HepG2 (cell line): Measurements from ENCODE around the gene ANTKMT. TPM values are rescaled to one million over a fixed set of nuclear protein-coding genes. Genes with fewer than 3 reads are reported as not detected.
A peak's percentile ranks its signal among the peaks of the same experiment; 100 is the strongest.

Source experiments
- AGO1 ChIP-seq: fragments of 200-400 bp; formaldehyde crosslinking; IDR thresholded peaks from 2 replicates; pipeline ENCODE4 v1.6.1; 2017; ENCODE audit warnings: mild to moderate bottlenecking, low read depth, low read length, moderate library complexity; ENCODE audit not compliant: poor library complexity, severe bottlenecking
- AKAP8 ChIP-seq: sonication (generic); formaldehyde crosslinking; IDR thresholded peaks from 2 replicates; pipeline ENCODE4 v1.5.1; 2020; ENCODE audit warnings: mild to moderate bottlenecking, missing genetic modification reagents
- FOXM1 ChIP-seq: sonication (generic); formaldehyde crosslinking; IDR thresholded peaks from 2 replicates; pipeline ENCODE4 v1.5.0; 2020; ENCODE audit warnings: missing genetic modification reagents
- HNRNPL ChIP-seq: fragments of 200-400 bp; formaldehyde crosslinking; IDR thresholded peaks from 2 replicates; pipeline ENCODE4 v1.6.1; 2017; ENCODE audit warnings: mild to moderate bottlenecking, low read depth, low read length
- RBFOX2 ChIP-seq: fragments of 200-400 bp; formaldehyde crosslinking; IDR thresholded peaks from 2 replicates; pipeline ENCODE4 v1.6.1; 2017; ENCODE audit warnings: low read depth, mild to moderate bottlenecking, low read length
- ZBTB38 ChIP-seq: sonication (generic); formaldehyde crosslinking; IDR thresholded peaks from 2 replicates; pipeline ENCODE4 v1.5.1; 2020; ENCODE audit warnings: mild to moderate bottlenecking, missing genetic modification reagents
- ZNF441 ChIP-seq: sonication (generic); formaldehyde crosslinking; IDR thresholded peaks from 2 replicates; pipeline ENCODE4 v1.7.0; 2021; ENCODE audit warnings: missing genetic modification reagents, borderline replicate concordance
- ZNF629 ChIP-seq: sonication (generic); formaldehyde crosslinking; conservative IDR thresholded peaks from 2 replicates; pipeline ENCODE4 v1.5.0; 2020; ENCODE audit warnings: missing genetic modification reagents
- ZNF746 ChIP-seq: sonication (generic); formaldehyde crosslinking; IDR thresholded peaks from 2 replicates; pipeline ENCODE4 v1.8.0; 2022; ENCODE audit warnings: mild to moderate bottlenecking, missing genetic modification reagents
- polyA plus RNA-seq, 8 experiments: library from polyadenylated mRNA; depleted of rRNA in 3 of 8; stranded (reverse) in 7 of 8; unstranded in 1 of 8; fragments of >200 nt; fragmentation: Illumina TruSeq in 4 of 8; extraction: Trizol in 4 of 8; gene quantifications; 2 replicates each; pipeline versions ENCODE4 v1.2.1 to v1.2.3, GENCODE V29; 2011 to 2016; ENCODE audit warnings: low read depth in 4 of 8, missing spikeins in 1 of 8, mixed read lengths in 1 of 8; ENCODE audit not compliant: insufficient read depth in 1 of 8
- total RNA-seq, 5 experiments: library from RNA; depleted of rRNA; stranded (reverse); fragments of >200 nt; fragmentation: Illumina TruSeq; extraction: Trizol; gene quantifications; 2 replicates each; pipeline ENCODE4 v1.2.3, GENCODE V29; 2016; ENCODE audit warnings: low read depth in 1 of 5
- TF ChIP-seq, protein P1 (sequence below): sonication (generic); formaldehyde crosslinking; IDR thresholded peaks from 2 replicates; pipeline ENCODE4 v1.5.0; 2020; ENCODE audit warnings: mild to moderate bottlenecking, missing genetic modification reagents, borderline replicate concordance
- TF ChIP-seq, protein P2 (sequence below): sonication (generic); formaldehyde crosslinking; IDR thresholded peaks from 2 replicates; pipeline ENCODE4 v1.4.0; 2020; ENCODE audit warnings: missing genetic modification reagents
- TF ChIP-seq, protein P3 (sequence below): sonication (generic); formaldehyde crosslinking; IDR thresholded peaks from 2 replicates; pipeline ENCODE4 v1.5.1; 2020; ENCODE audit warnings: mild to moderate bottlenecking, missing genetic modification reagents, moderate library complexity

ANTKMT gene
- total and polyA plus RNA-seq, 2 of the 13 experiments (the other 11 are each of a cell fraction or from before 2014, with no cell fraction given), result 7.5 to 47.8 TPM

DNA sequence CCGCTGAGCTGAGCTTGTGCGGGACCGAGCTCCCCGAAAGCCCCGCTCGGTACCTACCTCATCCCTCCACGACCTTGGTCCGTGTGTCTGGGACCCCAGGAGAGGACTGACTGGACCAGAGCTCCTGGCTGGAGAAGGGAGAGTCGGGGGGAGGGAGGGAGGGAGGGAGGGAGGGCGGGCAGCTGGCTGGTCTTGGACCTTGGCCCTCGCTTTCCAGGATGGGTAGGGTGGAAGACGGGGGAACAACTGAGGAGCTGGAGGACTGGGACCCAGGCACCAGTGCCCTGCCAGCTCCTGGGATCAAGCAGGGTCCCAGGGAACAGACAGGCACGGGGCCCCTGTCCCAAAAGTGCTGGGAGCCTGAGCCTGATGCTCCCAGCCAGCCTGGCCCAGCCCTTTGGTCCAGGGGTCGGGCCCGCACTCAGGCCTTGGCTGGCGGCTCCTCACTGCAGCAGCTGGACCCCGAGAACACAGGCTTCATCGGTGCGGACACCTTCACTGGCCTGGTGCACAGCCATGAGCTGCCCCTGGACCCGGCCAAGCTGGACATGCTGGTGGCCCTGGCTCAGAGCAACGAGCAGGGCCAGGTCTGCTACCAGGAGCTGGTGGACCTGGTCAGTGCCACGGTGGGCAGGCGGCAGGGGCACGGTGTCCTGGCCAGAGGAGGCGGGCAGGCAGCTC, 44.9 kb upstream of the ANTKMT start (continued):
- TF ChIP-seq, protein P1, sequence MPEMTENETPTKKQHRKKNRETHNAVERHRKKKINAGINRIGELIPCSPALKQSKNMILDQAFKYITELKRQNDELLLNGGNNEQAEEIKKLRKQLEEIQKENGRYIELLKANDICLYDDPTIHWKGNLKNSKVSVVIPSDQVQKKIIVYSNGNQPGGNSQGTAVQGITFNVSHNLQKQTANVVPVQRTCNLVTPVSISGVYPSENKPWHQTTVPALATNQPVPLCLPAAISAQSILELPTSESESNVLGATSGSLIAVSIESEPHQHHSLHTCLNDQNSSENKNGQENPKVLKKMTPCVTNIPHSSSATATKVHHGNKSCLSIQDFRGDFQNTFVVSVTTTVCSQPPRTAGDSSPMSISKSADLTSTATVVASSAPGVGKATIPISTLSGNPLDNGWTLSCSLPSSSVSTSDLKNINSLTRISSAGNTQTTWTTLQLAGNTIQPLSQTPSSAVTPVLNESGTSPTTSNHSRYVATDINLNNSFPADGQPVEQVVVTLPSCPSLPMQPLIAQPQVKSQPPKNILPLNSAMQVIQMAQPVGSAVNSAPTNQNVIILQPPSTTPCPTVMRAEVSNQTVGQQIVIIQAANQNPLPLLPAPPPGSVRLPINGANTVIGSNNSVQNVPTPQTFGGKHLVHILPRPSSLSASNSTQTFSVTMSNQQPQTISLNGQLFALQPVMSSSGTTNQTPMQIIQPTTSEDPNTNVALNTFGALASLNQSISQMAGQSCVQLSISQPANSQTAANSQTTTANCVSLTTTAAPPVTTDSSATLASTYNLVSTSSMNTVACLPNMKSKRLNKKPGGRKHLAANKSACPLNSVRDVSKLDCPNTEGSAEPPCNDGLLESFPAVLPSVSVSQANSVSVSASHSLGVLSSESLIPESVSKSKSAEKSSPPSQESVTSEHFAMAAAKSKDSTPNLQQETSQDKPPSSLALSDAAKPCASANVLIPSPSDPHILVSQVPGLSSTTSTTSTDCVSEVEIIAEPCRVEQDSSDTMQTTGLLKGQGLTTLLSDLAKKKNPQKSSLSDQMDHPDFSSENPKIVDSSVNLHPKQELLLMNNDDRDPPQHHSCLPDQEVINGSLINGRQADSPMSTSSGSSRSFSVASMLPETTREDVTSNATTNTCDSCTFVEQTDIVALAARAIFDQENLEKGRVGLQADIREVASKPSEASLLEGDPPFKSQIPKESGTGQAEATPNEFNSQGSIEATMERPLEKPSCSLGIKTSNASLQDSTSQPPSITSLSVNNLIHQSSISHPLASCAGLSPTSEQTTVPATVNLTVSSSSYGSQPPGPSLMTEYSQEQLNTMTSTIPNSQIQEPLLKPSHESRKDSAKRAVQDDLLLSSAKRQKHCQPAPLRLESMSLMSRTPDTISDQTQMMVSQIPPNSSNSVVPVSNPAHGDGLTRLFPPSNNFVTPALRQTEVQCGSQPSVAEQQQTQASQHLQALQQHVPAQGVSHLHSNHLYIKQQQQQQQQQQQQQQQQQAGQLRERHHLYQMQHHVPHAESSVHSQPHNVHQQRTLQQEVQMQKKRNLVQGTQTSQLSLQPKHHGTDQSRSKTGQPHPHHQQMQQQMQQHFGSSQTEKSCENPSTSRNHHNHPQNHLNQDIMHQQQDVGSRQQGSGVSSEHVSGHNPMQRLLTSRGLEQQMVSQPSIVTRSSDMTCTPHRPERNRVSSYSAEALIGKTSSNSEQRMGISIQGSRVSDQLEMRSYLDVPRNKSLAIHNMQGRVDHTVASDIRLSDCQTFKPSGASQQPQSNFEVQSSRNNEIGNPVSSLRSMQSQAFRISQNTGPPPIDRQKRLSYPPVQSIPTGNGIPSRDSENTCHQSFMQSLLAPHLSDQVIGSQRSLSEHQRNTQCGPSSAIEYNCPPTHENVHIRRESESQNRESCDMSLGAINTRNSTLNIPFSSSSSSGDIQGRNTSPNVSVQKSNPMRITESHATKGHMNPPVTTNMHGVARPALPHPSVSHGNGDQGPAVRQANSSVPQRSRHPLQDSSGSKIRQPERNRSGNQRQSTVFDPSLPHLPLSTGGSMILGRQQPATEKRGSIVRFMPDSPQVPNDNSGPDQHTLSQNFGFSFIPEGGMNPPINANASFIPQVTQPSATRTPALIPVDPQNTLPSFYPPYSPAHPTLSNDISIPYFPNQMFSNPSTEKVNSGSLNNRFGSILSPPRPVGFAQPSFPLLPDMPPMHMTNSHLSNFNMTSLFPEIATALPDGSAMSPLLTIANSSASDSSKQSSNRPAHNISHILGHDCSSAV, result no peak
- TF ChIP-seq HNRNPL (peak; percentile 68; the same call in 1 of the 2 replicates), ZNF746 (CRISPR knock-in tag) (peak; percentile 85), ZNF629 (peak; percentile 55; the same call in 1 of the 2 replicates), ZBTB38 (CRISPR knock-in tag) (peak; percentile 48), RBFOX2 (peak; percentile 17; the same call in 1 of the 2 replicates), ZNF441 (CRISPR knock-in tag) (no peak), AKAP8 (CRISPR knock-in tag) (peak; percentile 68; the same call in 1 of the 2 replicates), FOXM1 (CRISPR knock-in tag) (no peak), AGO1 (peak; percentile 75)
- TF ChIP-seq, protein P2, sequence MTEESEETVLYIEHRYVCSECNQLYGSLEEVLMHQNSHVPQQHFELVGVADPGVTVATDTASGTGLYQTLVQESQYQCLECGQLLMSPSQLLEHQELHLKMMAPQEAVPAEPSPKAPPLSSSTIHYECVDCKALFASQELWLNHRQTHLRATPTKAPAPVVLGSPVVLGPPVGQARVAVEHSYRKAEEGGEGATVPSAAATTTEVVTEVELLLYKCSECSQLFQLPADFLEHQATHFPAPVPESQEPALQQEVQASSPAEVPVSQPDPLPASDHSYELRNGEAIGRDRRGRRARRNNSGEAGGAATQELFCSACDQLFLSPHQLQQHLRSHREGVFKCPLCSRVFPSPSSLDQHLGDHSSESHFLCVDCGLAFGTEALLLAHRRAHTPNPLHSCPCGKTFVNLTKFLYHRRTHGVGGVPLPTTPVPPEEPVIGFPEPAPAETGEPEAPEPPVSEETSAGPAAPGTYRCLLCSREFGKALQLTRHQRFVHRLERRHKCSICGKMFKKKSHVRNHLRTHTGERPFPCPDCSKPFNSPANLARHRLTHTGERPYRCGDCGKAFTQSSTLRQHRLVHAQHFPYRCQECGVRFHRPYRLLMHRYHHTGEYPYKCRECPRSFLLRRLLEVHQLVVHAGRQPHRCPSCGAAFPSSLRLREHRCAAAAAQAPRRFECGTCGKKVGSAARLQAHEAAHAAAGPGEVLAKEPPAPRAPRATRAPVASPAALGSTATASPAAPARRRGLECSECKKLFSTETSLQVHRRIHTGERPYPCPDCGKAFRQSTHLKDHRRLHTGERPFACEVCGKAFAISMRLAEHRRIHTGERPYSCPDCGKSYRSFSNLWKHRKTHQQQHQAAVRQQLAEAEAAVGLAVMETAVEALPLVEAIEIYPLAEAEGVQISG (CRISPR knock-in tag), result 0 out of 2 replicates have a peak, but pooled peaks have one; percentile 10
- TF ChIP-seq, protein P3, sequence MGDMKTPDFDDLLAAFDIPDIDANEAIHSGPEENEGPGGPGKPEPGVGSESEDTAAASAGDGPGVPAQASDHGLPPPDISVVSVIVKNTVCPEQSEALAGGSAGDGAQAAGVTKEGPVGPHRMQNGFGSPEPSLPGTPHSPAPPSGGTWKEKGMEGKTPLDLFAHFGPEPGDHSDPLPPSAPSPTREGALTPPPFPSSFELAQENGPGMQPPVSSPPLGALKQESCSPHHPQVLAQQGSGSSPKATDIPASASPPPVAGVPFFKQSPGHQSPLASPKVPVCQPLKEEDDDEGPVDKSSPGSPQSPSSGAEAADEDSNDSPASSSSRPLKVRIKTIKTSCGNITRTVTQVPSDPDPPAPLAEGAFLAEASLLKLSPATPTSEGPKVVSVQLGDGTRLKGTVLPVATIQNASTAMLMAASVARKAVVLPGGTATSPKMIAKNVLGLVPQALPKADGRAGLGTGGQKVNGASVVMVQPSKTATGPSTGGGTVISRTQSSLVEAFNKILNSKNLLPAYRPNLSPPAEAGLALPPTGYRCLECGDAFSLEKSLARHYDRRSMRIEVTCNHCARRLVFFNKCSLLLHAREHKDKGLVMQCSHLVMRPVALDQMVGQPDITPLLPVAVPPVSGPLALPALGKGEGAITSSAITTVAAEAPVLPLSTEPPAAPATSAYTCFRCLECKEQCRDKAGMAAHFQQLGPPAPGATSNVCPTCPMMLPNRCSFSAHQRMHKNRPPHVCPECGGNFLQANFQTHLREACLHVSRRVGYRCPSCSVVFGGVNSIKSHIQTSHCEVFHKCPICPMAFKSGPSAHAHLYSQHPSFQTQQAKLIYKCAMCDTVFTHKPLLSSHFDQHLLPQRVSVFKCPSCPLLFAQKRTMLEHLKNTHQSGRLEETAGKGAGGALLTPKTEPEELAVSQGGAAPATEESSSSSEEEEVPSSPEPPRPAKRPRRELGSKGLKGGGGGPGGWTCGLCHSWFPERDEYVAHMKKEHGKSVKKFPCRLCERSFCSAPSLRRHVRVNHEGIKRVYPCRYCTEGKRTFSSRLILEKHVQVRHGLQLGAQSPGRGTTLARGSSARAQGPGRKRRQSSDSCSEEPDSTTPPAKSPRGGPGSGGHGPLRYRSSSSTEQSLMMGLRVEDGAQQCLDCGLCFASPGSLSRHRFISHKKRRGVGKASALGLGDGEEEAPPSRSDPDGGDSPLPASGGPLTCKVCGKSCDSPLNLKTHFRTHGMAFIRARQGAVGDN (CRISPR knock-in tag), result peak; percentile 46; the same call in 1 of the 2 replicates
